Pancreas (tissue), 10 donors: ENCODE measurements around the gene TOPAZ1. TPM values are rescaled to one million over a fixed set of nuclear protein-coding genes. Genes with fewer than 3 reads are reported as not detected.

ENCODE experiments used
- ATAC-seq, 4 donors: fragments of 200-7000 bp; cut with Tn5 transposase; one replicate each; pipeline versions ENCODE4 v1.8.0 to v1.9.1; 2020; ENCODE audit warnings: mild to moderate bottlenecking in 4 of 4, moderate library complexity in 4 of 4
- DNase-seq, 6 donors: peaks; one replicate each; pipeline ENCODE4 v3.0.0-alpha.2; 2020
- FAIRE-seq: peaks from 2 replicates; lab custom pipeline; 2012; peaks lifted over from hg19 to GRCh38; lab: Jason Lieb, UNC
- H3K27ac ChIP-seq, 4 donors: fragments of 200-600 bp; sonication (generic); 1 replicate in 3 of 4; 2 replicates in 1 of 4; pipeline versions ENCODE4 v1.5.0 to v1.8.0; 2020
- H3K27me3 ChIP-seq, 4 donors: fragments of 200-600 bp; one replicate each; pipeline ENCODE4 v1.8.0; 2021
- H3K36me3 ChIP-seq, 3 donors: fragments of 200-600 bp; sonication (generic) in 1 of 3; one replicate each; pipeline versions ENCODE4 v1.5.0 to v1.8.0; 2020 to 2021
- H3K4me1 ChIP-seq, 3 donors: fragments of 200-600 bp; one replicate each; pipeline ENCODE4 v1.8.0; 2021
- H3K4me3 ChIP-seq, 4 donors: fragments of 200-600 bp; sonication (generic) in 2 of 4; one replicate each; pipeline versions ENCODE4 v1.5.0 to v1.8.0; 2020 to 2021
- H3K9me3 ChIP-seq, 4 donors: fragments of 200-600 bp; one replicate each; pipeline ENCODE4 v1.8.0; 2021
- WGBS, 2 donors: extraction: QIAGEN DNeasy Blood & Tissue Kit; methylation state at CpG; one replicate each; pipeline ENCODE4 v1.1.7; 2013; 5-methylcytosine and 5-hydroxymethylcytosine counted together
- intact Hi-C, 3 donors: fragments of 100-400 bp; cut with DNase I; formaldehyde crosslinking; loops; one replicate each; pipeline versions ENCODE4 v1.11.1 to v1.14.2; 2022
- polyA plus RNA-seq, 2 donors: library from polyadenylated mRNA; stranded (reverse); fragments of 200-250 nt; gene quantifications; one replicate each; pipeline ENCODE4 v1.2.3, GENCODE V29; 2013
- total RNA-seq, 6 donors: library from RNA; stranded (reverse); fragmentation: NEBNext Ultra II Directional in 4 of 6; extraction: Animal tissue kit (Norgen Biotek cat#: 25700) in 4 of 6; gene quantifications; one replicate each; pipeline versions ENCODE4 v1.2.1 to v1.2.4, GENCODE V29; 2021 to 2023
- TF ChIP-seq, protein P1 (sequence below), 4 donors: fragments of 200-600 bp; sonication (generic) in 3 of 4; IDR thresholded peaks; one replicate each; pipeline versions ENCODE4 v1.5.0 to v1.8.0; 2021; ENCODE audit warnings: antibody characterized with exemption in 4 of 4
- donor health status: healthy with polysubstance abuse.
- donor health status: DM: no; HTN: no; CAD: no; lungs with moderate emphysema.
- donor health status: DM: no; HTN: no; CAD: no.
- donor health status: control.
- donor health status: control.
- donor health status: Bipolar disorder and iron deficiency.
- donor health status: DM: yes; HTN: yes; CAD: no.
- donor health status: DM: no; HTN: no; CAD: no.
- donor health status: DM: no; HTN: no; CAD: no.
- donor health status: DM: yes; HTN: yes; CAD: no.

The TOPAZ1 gene
- total and polyA plus RNA-seq, 8 donors = not detected

DNA sequence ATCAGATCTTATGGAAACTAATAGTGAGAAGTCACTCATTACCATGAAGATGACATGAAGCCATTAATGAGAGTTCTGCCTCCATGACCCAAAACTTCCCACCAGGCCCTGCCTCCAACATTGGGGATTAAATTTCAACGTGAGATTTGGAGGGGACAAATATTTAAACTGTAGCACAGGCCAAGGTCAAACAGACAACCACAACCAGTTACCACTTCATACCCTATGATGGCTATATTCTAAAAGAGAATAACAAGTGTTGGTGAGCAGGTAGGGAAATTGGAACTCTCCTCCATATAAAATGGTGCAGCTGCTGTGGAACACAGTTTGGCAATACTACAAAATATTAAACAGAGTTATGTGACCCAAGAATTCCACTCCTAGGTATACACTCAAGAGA, 133.8 kb downstream of the TOPAZ1 start:
- TF ChIP-seq, protein P1, sequence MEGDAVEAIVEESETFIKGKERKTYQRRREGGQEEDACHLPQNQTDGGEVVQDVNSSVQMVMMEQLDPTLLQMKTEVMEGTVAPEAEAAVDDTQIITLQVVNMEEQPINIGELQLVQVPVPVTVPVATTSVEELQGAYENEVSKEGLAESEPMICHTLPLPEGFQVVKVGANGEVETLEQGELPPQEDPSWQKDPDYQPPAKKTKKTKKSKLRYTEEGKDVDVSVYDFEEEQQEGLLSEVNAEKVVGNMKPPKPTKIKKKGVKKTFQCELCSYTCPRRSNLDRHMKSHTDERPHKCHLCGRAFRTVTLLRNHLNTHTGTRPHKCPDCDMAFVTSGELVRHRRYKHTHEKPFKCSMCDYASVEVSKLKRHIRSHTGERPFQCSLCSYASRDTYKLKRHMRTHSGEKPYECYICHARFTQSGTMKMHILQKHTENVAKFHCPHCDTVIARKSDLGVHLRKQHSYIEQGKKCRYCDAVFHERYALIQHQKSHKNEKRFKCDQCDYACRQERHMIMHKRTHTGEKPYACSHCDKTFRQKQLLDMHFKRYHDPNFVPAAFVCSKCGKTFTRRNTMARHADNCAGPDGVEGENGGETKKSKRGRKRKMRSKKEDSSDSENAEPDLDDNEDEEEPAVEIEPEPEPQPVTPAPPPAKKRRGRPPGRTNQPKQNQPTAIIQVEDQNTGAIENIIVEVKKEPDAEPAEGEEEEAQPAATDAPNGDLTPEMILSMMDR (IDR thresholded peaks at IDR 0.05) = no peak
- 20 to 24% methylated on average over 1 of the region's 1 CpG for WGBS, 2 donors
- ATAC-seq (no peak), DNase-seq (no peak), FAIRE-seq (no peak)
- Histone ChIP-seq H3K27ac (no peak overlapping the region), H3K4me3 (no peak overlapping the region), H3K4me1 (no peaks in the 10 kb centered on the region), H3K36me3 (no peaks in the 10 kb centered on the region), H3K27me3 (no peaks in the 10 kb centered on the region), H3K9me3 (no peaks in the 10 kb centered on the region)
- intact Hi-C loops = no loop called here

Other genes starting within 250 kb of the TOPAZ1 start
- gene TCAIM, start 96.9 kb downstream of the TOPAZ1 start, total RNA-seq = 10 to 100 TPM in 4 of 6 donors, 1 to 10 TPM in 2; 7.0 to 15.4 (median 12.2) TPM
- gene TCAIM, start 96.9 kb downstream of the TOPAZ1 start, polyA plus RNA-seq = 1 to 10 TPM; 4.9 to 9.4 TPM
- 10 to 100 TPM in 1 of 6 donors, 1 to 10 TPM in 5; 5.1 to 12.9 (median 8.2) TPM for gene ZNF445, start 235.8 kb downstream of the TOPAZ1 start, total RNA-seq
- 1 to 10 TPM; 3.8 to 5.2 TPM for gene ZNF445, start 235.8 kb downstream of the TOPAZ1 start, polyA plus RNA-seq